ENCODE data around the gene ACSBG1. TPM values are rescaled to one million over a fixed set of nuclear protein-coding genes. Genes with fewer than 3 reads are reported as not detected.
A peak's percentile ranks its signal among the peaks of the same experiment; 100 is the strongest.

Gene ACSBG1
- total and polyA plus RNA-seq, 7 donors, result 0.23 to 3.9 (median 1.3) TPM

DNA sequence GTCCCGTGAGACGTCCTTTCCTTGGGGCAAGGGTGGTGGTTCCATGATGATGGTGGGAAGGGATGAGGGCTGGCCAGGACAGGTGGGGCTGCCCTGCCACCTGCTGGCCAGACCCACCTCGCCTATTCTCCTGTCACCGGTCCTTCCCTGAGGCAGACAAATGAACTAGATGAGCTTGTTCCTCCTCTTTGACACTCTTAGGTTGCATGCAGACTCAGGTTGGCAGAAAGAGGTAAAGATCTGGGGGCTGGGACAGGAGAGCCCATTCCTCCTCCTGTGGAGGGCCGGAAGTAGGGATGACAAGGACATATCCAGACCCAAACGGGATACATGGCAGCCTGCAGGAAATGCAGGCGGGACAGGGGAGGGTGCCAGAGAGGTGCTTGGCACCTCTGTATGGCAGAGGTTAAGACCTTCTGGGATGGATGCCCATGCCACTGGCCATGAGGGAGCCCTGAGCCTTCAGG, 38.6 kb downstream of the ACSBG1 start:
- intact Hi-C loops (cut with DNase I), result loop anchor here (5.0 to 10.0 kb wide), 2 partner anchors 42 to 81 kb away; no protein-coding TSS in a partner anchor
- WGBS, 2 donors, result 17 to 26% methylated on average over 7 of the region's 7 CpGs
- Histone ChIP-seq H3K27ac (no peak overlapping the region), H3K36me3 (no peaks in the 10 kb centered on the region), H3K4me3 (no peak overlapping the region), H3K9me3 (no peaks in the 10 kb centered on the region), H3K4me1 (no peaks in the 10 kb centered on the region), H3K27me3 (no peaks in the 10 kb centered on the region)
- TF ChIP-seq, protein P1, sequence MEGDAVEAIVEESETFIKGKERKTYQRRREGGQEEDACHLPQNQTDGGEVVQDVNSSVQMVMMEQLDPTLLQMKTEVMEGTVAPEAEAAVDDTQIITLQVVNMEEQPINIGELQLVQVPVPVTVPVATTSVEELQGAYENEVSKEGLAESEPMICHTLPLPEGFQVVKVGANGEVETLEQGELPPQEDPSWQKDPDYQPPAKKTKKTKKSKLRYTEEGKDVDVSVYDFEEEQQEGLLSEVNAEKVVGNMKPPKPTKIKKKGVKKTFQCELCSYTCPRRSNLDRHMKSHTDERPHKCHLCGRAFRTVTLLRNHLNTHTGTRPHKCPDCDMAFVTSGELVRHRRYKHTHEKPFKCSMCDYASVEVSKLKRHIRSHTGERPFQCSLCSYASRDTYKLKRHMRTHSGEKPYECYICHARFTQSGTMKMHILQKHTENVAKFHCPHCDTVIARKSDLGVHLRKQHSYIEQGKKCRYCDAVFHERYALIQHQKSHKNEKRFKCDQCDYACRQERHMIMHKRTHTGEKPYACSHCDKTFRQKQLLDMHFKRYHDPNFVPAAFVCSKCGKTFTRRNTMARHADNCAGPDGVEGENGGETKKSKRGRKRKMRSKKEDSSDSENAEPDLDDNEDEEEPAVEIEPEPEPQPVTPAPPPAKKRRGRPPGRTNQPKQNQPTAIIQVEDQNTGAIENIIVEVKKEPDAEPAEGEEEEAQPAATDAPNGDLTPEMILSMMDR (IDR thresholded peaks at IDR 0.05), result peak in 3 of 4 experiments; percentile 32 to 56 (median 54)
- TF ChIP-seq POLR2A (IDR thresholded peaks at IDR 0.05) (no peak), EP300 (IDR thresholded peaks at IDR 0.05) (no peak), POLR2AphosphoS5 (IDR thresholded peaks at IDR 0.05) (no peak)
- no peak for DNase-seq

DNA sequence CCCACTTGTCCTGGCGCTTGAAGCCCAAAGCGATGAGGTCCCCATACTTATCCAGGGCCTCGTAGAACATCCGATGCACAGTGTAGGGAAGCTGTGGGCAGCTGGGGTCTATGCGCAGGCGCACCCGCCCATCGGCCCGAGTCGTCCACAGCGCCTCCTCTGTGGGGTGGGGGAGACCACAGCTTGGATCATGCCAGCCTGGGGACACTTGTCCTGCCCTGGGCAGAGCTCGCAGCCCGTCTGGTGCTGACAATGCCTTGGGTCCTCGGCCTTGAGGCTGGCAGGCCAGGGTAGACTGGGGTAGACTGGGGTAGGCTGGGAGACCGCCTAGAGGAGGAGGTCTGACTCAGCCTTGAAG, 39.8 kb downstream of the ACSBG1 start:
- WGBS, 2 donors, result 94 to 95% methylated on average over 15 of the region's 15 CpGs
- intact Hi-C loops (cut with DNase I), result loop anchor here (10.0 kb wide), 1 partner anchor 80 kb away; no protein-coding TSS in a partner anchor
- no peak for TF ChIP-seq POLR2A (IDR thresholded peaks at IDR 0.05)
- TF ChIP-seq, protein P1 (IDR thresholded peaks at IDR 0.05), result no peak
- no peak for TF ChIP-seq POLR2AphosphoS5 (IDR thresholded peaks at IDR 0.05)
- no peak for TF ChIP-seq EP300 (IDR thresholded peaks at IDR 0.05)
- no peak overlapping the region for H3K27ac ChIP-seq
- no peaks in the 10 kb centered on the region for H3K36me3 ChIP-seq
- no peaks in the 10 kb centered on the region for H3K4me1 ChIP-seq
- no peak for DNase-seq
- no peaks in the 10 kb centered on the region for H3K27me3 ChIP-seq
- H3K4me3 ChIP-seq, result no peak overlapping the region
- H3K9me3 ChIP-seq, result no peaks in the 10 kb centered on the region

DNA sequence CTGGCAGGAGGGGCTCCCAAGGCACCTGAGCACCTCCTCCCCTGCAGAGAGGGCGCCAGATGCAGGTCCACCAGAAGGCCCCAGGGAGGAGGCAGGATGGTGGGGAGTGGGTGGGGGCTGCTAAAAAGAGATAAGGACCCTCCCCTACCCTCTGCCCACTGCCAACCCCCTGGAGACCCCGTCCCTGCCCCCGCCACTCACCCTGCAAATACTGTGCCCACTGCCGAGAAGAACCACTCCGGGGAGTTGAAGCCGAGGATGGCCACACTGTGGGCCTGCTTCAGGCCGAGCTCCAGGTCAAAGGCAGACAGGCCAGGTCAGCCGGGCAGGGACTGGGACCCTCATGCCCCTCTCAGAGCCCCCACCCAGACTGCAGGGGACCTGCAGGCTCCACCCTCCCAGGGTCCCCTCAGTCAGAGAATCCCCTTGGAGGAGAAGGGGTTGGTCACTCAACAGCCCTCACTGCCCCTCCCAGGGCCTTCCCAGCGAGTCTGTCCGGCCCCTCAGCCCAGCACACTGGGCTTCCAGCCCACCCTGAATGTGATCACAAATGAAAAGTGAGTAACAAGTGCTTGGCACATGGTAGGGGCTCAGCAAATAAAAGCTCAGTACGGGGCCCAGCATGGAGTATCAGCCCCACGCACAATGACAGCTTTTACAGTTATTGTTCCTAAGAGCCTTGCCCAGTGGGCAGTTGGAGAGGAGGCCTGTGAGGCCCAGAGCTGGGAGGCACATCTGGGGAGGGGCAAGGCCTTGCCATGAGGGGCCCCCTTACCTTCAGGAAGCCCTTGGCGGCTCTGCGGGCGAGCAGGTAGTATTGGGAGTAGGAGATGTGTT, 40.4 kb downstream of the ACSBG1 start:
- DNase-seq, result no peak
- TF ChIP-seq, protein P1 (IDR thresholded peaks at IDR 0.05), result no peak
- TF ChIP-seq POLR2A (IDR thresholded peaks at IDR 0.05) (no peak), EP300 (IDR thresholded peaks at IDR 0.05) (no peak), POLR2AphosphoS5 (IDR thresholded peaks at IDR 0.05) (no peak)
- Histone ChIP-seq H3K4me1 (no peaks in the 10 kb centered on the region), H3K36me3 (no peaks in the 10 kb centered on the region), H3K4me3 (no peak overlapping the region), H3K27ac (no peak overlapping the region), H3K27me3 (no peaks in the 10 kb centered on the region), H3K9me3 (no peaks in the 10 kb centered on the region)
- WGBS, 2 donors, result 88 to 91% methylated on average over 15 of the region's 15 CpGs
- intact Hi-C loops (cut with DNase I), result loop anchor here (10.0 kb wide), 1 partner anchor 79 kb away; no protein-coding TSS in a partner anchor

GRCh38 chr15:78192826-78193594, 41.4 kb downstream of the ACSBG1 start:
- no peak for DNase-seq
- WGBS, 2 donors, result 93 to 95% methylated on average over 10 of the region's 10 CpGs
- Histone ChIP-seq H3K4me1 (no peaks in the 10 kb centered on the region), H3K36me3 (no peaks in the 10 kb centered on the region), H3K4me3 (no peak overlapping the region), H3K27me3 (no peaks in the 10 kb centered on the region), H3K27ac (no peak overlapping the region), H3K9me3 (no peaks in the 10 kb centered on the region)
- intact Hi-C loops (cut with DNase I), result loop anchor here (10.0 kb wide), 1 partner anchor 78 kb away; no protein-coding TSS in a partner anchor
- TF ChIP-seq POLR2AphosphoS5 (IDR thresholded peaks at IDR 0.05) (no peak), EP300 (IDR thresholded peaks at IDR 0.05) (no peak), POLR2A (IDR thresholded peaks at IDR 0.05) (no peak)
- TF ChIP-seq, protein P1 (IDR thresholded peaks at IDR 0.05), result no peak
